ENCODE data around the gene RCVRN.

DNA sequence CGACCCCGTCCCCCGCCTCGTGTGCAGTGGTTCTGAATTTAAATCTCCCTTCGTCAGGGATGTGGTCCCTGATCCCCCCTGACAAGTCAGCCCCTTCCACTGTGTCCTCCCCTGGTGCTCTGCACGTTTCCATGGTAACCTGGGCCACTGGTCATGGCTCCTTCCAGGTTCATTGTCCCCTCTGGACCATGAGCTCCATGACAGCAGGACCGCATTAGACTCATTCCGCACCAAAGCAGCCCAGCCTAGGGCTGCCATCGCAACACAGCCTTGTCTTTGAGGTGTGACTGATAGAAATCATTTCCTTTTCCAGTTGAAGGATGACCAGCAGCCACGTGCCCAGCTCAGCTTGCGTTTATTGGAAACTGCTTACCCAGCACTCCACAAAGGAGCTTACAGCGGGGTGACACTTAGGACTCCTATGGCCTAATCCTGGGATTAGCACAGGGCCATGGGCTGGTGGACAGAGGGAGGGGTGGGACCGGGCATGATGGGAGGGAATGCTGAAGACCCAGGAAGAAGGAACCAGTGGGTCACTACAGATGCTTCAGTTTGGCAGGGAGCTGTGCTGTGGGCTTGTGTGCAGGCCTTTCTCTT lies 7.6 kb downstream of the RCVRN start:
- TF ChIP-seq, protein P1, sequence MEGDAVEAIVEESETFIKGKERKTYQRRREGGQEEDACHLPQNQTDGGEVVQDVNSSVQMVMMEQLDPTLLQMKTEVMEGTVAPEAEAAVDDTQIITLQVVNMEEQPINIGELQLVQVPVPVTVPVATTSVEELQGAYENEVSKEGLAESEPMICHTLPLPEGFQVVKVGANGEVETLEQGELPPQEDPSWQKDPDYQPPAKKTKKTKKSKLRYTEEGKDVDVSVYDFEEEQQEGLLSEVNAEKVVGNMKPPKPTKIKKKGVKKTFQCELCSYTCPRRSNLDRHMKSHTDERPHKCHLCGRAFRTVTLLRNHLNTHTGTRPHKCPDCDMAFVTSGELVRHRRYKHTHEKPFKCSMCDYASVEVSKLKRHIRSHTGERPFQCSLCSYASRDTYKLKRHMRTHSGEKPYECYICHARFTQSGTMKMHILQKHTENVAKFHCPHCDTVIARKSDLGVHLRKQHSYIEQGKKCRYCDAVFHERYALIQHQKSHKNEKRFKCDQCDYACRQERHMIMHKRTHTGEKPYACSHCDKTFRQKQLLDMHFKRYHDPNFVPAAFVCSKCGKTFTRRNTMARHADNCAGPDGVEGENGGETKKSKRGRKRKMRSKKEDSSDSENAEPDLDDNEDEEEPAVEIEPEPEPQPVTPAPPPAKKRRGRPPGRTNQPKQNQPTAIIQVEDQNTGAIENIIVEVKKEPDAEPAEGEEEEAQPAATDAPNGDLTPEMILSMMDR (conservative IDR thresholded peaks at IDR 0.05; ENCODE audit: low read depth, low read length), result no peak
- TF ChIP-seq EZH2 (IDR thresholded peaks at IDR 0.05; ENCODE audit: low read length, unreplicated experiment), result no peak

Measured in PC-3 (cell line).